HepG2 (cell line): ENCODE measurements around the gene CCDC93. TPM values are rescaled to one million over a fixed set of nuclear protein-coding genes. Genes with fewer than 3 reads are reported as not detected.

ENCODE experiments used
- ATAC-seq: fragments of 200-7000 bp; cut with Tn5 transposase; 3 replicates; pipeline ENCODE4 v1.9.1; 2020; ENCODE audit warnings: mild to moderate bottlenecking, moderate library complexity
- BruUV-seq: library from RNA; stranded (reverse); fragments of 400-500 nt; replicated peaks from 2 replicates; lab custom pipeline; 2021; lab: Mats Ljungman, UMichigan
- CTCF ChIA-PET: fragments of 300-600 bp; formaldehyde crosslinking; extraction: SDS; loops from one replicate; lab custom pipeline; 2021; ENCODE audit warnings: low total read pairs, inconsistent platforms, low intra/inter-chr PET ratio; lab: Yijun Ruan, JAX
- POLR2A ChIA-PET: fragments of 350-600 bp; sonication (Branson Sonifier 250); formaldehyde crosslinking; loops from one replicate; lab custom pipeline; 2020; ENCODE audit warnings: antibody characterized with exemption, inconsistent platforms; lab: Yijun Ruan, JAX
- DNase-seq: peaks from one replicate; pipeline ENCODE4 v3.0.0-alpha.2; 2015; ENCODE audit warnings: low spot score
- FAIRE-seq: peaks from 3 replicates; lab custom pipeline; 2011; peaks lifted over from hg19 to GRCh38; lab: Jason Lieb, UNC
- H2AFZ ChIP-seq: one replicate; pipeline ENCODE4 v1.6.1; 2011; ENCODE audit warnings: low read length, inconsistent platforms
- H3K27ac ChIP-seq: fragments of 300-600 bp; 3 replicates; pipeline ENCODE4 v1.8.0; 2011; ENCODE audit warnings: mixed run types, mild to moderate bottlenecking, mixed read lengths, low read length, inconsistent platforms; ENCODE audit not compliant: insufficient read depth; ENCODE audit errors: extremely low read length
- H3K27me3 ChIP-seq, 2 experiments: fragments of 200-600 bp in 1 of 2; 2 replicates in 1 of 2; 3 replicates in 1 of 2; pipeline versions ENCODE4 v1.6.0 to v1.8.0; 2011; ENCODE audit warnings: low read length in 2 of 2, mild to moderate bottlenecking in 2 of 2, moderate library complexity in 2 of 2, inconsistent platforms in 1 of 2; ENCODE audit not compliant: insufficient read depth in 2 of 2, control insufficient read depth in 1 of 2
- H3K36me3 ChIP-seq, 2 experiments: fragments of 200-600 bp in 1 of 2; replicated peaks in 1 of 2; 2 replicates in 1 of 2; 3 replicates in 1 of 2; pipeline versions ENCODE4 v1.5.1 to v1.8.0; 2011; ENCODE audit warnings: low read length in 2 of 2, inconsistent platforms in 1 of 2; ENCODE audit not compliant: insufficient read depth in 2 of 2, control insufficient read depth in 1 of 2
- H3K4me1 ChIP-seq: 2 replicates; pipeline ENCODE4 v1.5.1; 2012; ENCODE audit warnings: low read length, inconsistent platforms; ENCODE audit not compliant: insufficient read depth
- H3K4me2 ChIP-seq: 2 replicates; pipeline ENCODE4 v1.6.0; 2011; ENCODE audit warnings: low read depth, low read length, inconsistent platforms
- H3K4me3 ChIP-seq, 3 experiments: fragments of 200-600 bp in 1 of 3; sonication (generic), shearing (Covaris generic) in 1 of 3; replicated peaks in 1 of 3; 2 replicates each; pipeline ENCODE4 v1.5.1; 2011 to 2016; ENCODE audit warnings: low read length in 3 of 3, inconsistent platforms in 2 of 3, low read depth in 2 of 3, mild to moderate bottlenecking in 2 of 3, control low read depth in 1 of 3, mixed read lengths in 1 of 3; ENCODE audit not compliant: insufficient read depth in 1 of 3
- H3K79me2 ChIP-seq: one replicate; pipeline ENCODE4 v1.6.1; 2011; ENCODE audit warnings: low read length, inconsistent platforms; ENCODE audit not compliant: insufficient read depth
- H3K9ac ChIP-seq: 2 replicates; pipeline ENCODE4 v1.6.0; 2011; ENCODE audit warnings: mild to moderate bottlenecking, low read depth, low read length, inconsistent platforms; ENCODE audit not compliant: insufficient read depth
- H3K9me3 ChIP-seq: 2 replicates; pipeline ENCODE4 v1.5.1; 2012; ENCODE audit warnings: mild to moderate bottlenecking, low read length
- H4K20me1 ChIP-seq: 2 replicates; pipeline ENCODE4 v1.6.0; 2011; ENCODE audit warnings: inconsistent platforms, mild to moderate bottlenecking, low read length, moderate library complexity; ENCODE audit not compliant: insufficient read depth
- CCAR2 ChIP-seq: fragments of 200-400 bp; formaldehyde crosslinking; optimal IDR thresholded peaks from 2 replicates; pipeline ENCODE3; 2018; ENCODE audit warnings: low read depth, mild to moderate bottlenecking, low read length, moderate library complexity
- GTF2F1 ChIP-seq: fragments of 150-350 bp; IDR thresholded peaks from 2 replicates; pipeline ENCODE4 v1.6.1; 2014; ENCODE audit warnings: low read length
- KMT2A ChIP-seq: sonication (generic); formaldehyde crosslinking; IDR thresholded peaks from 2 replicates; pipeline ENCODE4 v1.4.0; 2020; ENCODE audit warnings: missing genetic modification reagents
- MEF2D ChIP-seq: sonication (generic); formaldehyde crosslinking; IDR thresholded peaks from 2 replicates; pipeline ENCODE4 v1.5.1; 2020; ENCODE audit warnings: mild to moderate bottlenecking, missing genetic modification reagents
- NFKB2 ChIP-seq: sonication (generic); formaldehyde crosslinking; IDR thresholded peaks from 2 replicates; pipeline ENCODE4 v1.4.0; 2020; ENCODE audit warnings: missing genetic modification reagents, borderline replicate concordance
- PHF20 ChIP-seq: sonication (generic); formaldehyde crosslinking; IDR thresholded peaks from 2 replicates; pipeline ENCODE4 v1.5.0; 2020; ENCODE audit warnings: mild to moderate bottlenecking, missing genetic modification reagents
- TBL1XR1 ChIP-seq: fragments of 150-350 bp; IDR thresholded peaks from 2 replicates; pipeline ENCODE4 v1.6.1; 2014; ENCODE audit warnings: borderline replicate concordance, low read length; ENCODE audit not compliant: partially characterized antibody
- TERF1 ChIP-seq: sonication (generic); formaldehyde crosslinking; IDR thresholded peaks from 2 replicates; pipeline ENCODE4 v1.8.0; 2022; ENCODE audit warnings: mild to moderate bottlenecking, missing genetic modification reagents, moderate library complexity
- TRIM22 ChIP-seq: fragments of 450-650 bp; IDR thresholded peaks from 2 replicates; pipeline ENCODE4 v1.6.1; 2017
- ZNF124 ChIP-seq: sonication (generic); formaldehyde crosslinking; IDR thresholded peaks from 2 replicates; pipeline ENCODE4 v1.4.0; 2020; ENCODE audit warnings: missing genetic modification reagents
- ZNF225 ChIP-seq: sonication (generic); formaldehyde crosslinking; IDR thresholded peaks from 2 replicates; pipeline ENCODE4 v1.4.0; 2020; ENCODE audit warnings: mild to moderate bottlenecking, missing genetic modification reagents
- ZNF800 ChIP-seq: sonication (generic); formaldehyde crosslinking; IDR thresholded peaks from 2 replicates; pipeline ENCODE4 v1.4.0; 2020; ENCODE audit warnings: missing genetic modification reagents
- WGBS: methylation state at CpG from one replicate; pipeline ENCODE4 v1.1.6; 2017; ENCODE audit warnings: low lambda C conversion rate; 5-methylcytosine and 5-hydroxymethylcytosine counted together
- in situ Hi-C: cut with HindIII; loops from 2 replicates; pipeline ENCODE4 v1.10.0; 2017; ENCODE audit warnings: low pct_unique_long_range_greater_than_20kb; ENCODE audit not compliant: extremely low pct_ligation_motif_present
- intact Hi-C: fragments of 100-400 bp; cut with micrococcal nuclease; formaldehyde crosslinking; loops from one replicate; pipeline ENCODE4 v1.10.0; 2022; ENCODE audit not compliant: unreplicated experiment
- polyA plus RNA-seq, 8 experiments: library from polyadenylated mRNA; depleted of rRNA in 3 of 8; stranded (reverse) in 7 of 8; unstranded in 1 of 8; fragments of >200 nt; fragmentation: Illumina TruSeq in 4 of 8; extraction: Trizol in 4 of 8; gene quantifications; 2 replicates each; pipeline versions ENCODE4 v1.2.1 to v1.2.3, GENCODE V29; 2011 to 2016; ENCODE audit warnings: low read depth in 4 of 8, missing spikeins in 1 of 8, mixed read lengths in 1 of 8; ENCODE audit not compliant: insufficient read depth in 1 of 8
- total RNA-seq, 5 experiments: library from RNA; depleted of rRNA; stranded (reverse); fragments of >200 nt; fragmentation: Illumina TruSeq; extraction: Trizol; gene quantifications; 2 replicates each; pipeline ENCODE4 v1.2.3, GENCODE V29; 2016; ENCODE audit warnings: low read depth in 1 of 5
- TF ChIP-seq, protein P1 (sequence below): sonication (generic); formaldehyde crosslinking; IDR thresholded peaks from 2 replicates; pipeline ENCODE4 v1.5.1; 2020; ENCODE audit warnings: missing genetic modification reagents, mild to moderate bottlenecking, borderline replicate concordance

The CCDC93 gene
- total and polyA plus RNA-seq, 2 of the 13 experiments (the other 11 are each of a cell fraction or from before 2014, with no cell fraction given) = 37.2 to 53.2 TPM

DNA sequence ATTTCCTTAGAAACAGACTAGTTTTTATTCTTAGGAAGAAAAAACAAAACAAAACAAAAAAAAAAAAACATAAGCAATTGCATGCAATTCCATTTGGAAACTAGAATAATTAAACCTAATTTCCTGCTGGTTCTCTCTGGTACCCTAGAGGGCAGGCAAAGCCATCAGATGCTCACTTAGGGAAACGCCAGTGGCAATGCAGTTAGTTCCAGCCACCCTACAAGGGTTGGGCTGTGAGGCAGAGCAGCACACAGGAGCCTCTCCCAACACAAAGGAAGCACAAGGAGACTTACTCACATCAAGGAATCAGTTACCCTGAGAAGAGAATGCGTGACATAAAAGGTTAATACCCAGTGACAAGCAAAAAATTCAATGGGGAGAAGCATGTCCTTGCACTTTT is 28.8 kb downstream of the CCDC93 start:
- WGBS = 98% methylated on average over 2 of the region's 2 CpGs
- Histone ChIP-seq H3K4me3 (no peak overlapping the region), H3K36me3 (peaks cover 16 to 69% of the 10 kb centered on the region in 2 experiments), H3K9ac (no peak overlapping the region), H3K27me3 (no peaks in the 10 kb centered on the region), H3K79me2 (no peaks in the 10 kb centered on the region), H3K4me1 (0 out of 2 replicates have a peak, but pooled peaks cover 7% of the 10 kb centered on the region), H2AFZ (no peak overlapping the region)
- BruUV-seq = no TSS peak
- no peak for DNase-seq
- in situ Hi-C loops (no loop called here), intact Hi-C loops (no loop called here)
- TF ChIP-seq CCAR2 (no peak), TBL1XR1 (no peak), TERF1 (no peak)
- TF ChIP-seq, all 625 proteins: peak for 0
- ATAC-seq (no peak), FAIRE-seq (no peak)
- 0 out of 2 replicates have a peak, but pooled peaks cover 2% of the 10 kb centered on the region for H4K20me1 ChIP-seq
- no peaks in the 10 kb centered on the region for H3K9me3 ChIP-seq
- ChIA-PET POLR2A (no interaction called here), CTCF (no interaction called here)
- H3K27ac ChIP-seq = no peak overlapping the region
- no peak overlapping the region for H3K4me2 ChIP-seq

DNA sequence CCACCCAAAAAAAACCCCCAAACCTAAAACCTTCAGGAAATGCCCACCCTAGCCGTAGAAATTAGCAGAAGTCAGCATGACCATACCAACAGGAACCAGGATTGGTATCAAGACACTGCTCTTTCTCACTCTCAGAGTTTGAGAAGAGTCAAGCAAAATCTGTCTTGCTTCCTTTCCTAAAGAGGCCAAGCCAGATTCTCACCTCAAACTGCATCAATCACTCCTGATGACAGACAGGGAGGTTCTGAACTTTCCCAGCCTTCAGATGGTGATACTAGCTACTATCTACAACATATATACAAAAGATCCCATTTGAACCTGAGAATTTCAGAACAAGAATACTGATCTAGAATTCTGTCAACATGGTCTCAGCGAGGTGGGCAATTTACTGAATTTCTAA is 29.7 kb downstream of the CCDC93 start:
- no peak for DNase-seq
- BruUV-seq = no TSS peak
- H3K36me3 ChIP-seq = peaks cover 16 to 69% of the 10 kb centered on the region in 2 experiments
- intact Hi-C loops (no loop called here), in situ Hi-C loops (no loop called here)
- 0 out of 2 replicates have a peak, but pooled peaks cover 2% of the 10 kb centered on the region for H4K20me1 ChIP-seq
- H3K4me3 ChIP-seq = no peak overlapping the region
- FAIRE-seq = no peak
- no peak for ATAC-seq
- CTCF ChIA-PET = no interaction called here
- H3K27me3 ChIP-seq = no peaks in the 10 kb centered on the region
- H3K9ac ChIP-seq = no peak overlapping the region
- POLR2A ChIA-PET = no interaction called here
- no peaks in the 10 kb centered on the region for H3K9me3 ChIP-seq
- H2AFZ ChIP-seq = no peak overlapping the region
- H3K27ac ChIP-seq = no peak overlapping the region
- no peaks in the 10 kb centered on the region for H3K79me2 ChIP-seq
- WGBS = 95% methylated on average over 2 of the region's 2 CpGs
- 0 out of 2 replicates have a peak, but pooled peaks cover 7% of the 10 kb centered on the region for H3K4me1 ChIP-seq
- H3K4me2 ChIP-seq = no peak overlapping the region
- TF ChIP-seq, protein P1, sequence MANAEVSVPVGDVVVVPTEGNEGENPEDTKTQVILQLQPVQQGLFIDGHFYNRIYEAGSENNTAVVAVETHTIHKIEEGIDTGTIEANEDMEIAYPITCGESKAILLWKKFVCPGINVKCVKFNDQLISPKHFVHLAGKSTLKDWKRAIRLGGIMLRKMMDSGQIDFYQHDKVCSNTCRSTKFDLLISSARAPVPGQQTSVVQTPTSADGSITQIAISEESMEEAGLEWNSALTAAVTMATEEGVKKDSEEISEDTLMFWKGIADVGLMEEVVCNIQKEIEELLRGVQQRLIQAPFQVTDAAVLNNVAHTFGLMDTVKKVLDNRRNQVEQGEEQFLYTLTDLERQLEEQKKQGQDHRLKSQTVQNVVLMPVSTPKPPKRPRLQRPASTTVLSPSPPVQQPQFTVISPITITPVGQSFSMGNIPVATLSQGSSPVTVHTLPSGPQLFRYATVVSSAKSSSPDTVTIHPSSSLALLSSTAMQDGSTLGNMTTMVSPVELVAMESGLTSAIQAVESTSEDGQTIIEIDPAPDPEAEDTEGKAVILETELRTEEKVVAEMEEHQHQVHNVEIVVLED (CRISPR knock-in tag) = no peak
- TF ChIP-seq PHF20 (CRISPR knock-in tag) = no peak
- TF ChIP-seq GTF2F1 = no peak
- no peak for TF ChIP-seq NFKB2 (CRISPR knock-in tag)
- TF ChIP-seq ZNF124 (CRISPR knock-in tag) = no peak
- no peak for TF ChIP-seq TRIM22
- TF ChIP-seq ZNF800 (CRISPR knock-in tag) = no peak
- TF ChIP-seq MEF2D (CRISPR knock-in tag) = no peak
- no peak for TF ChIP-seq ZNF225 (CRISPR knock-in tag)
- no peak for TF ChIP-seq KMT2A
